Osteoblast (primary cell): ENCODE measurements around the gene MECP2. TPM values are rescaled to one million over a fixed set of nuclear protein-coding genes. Genes with fewer than 3 reads are reported as not detected.

Experiments
- DNase-seq: peaks from one replicate; pipeline ENCODE4 v3.0.0; 2011; ENCODE audit warnings: low spot score, mixed read lengths; ENCODE audit not compliant: insufficient read length; ENCODE audit errors: missing footprints
- H2AFZ ChIP-seq: 2 replicates; pipeline ENCODE4 v1.6.0; 2011; ENCODE audit warnings: mild to moderate bottlenecking, low read length
- H3K27ac ChIP-seq: 2 replicates; pipeline ENCODE4 v1.5.1; 2011; ENCODE audit warnings: mild to moderate bottlenecking, low read depth, low read length, moderate library complexity
- H3K27me3 ChIP-seq: 2 replicates; pipeline ENCODE4 v1.6.0; 2012; ENCODE audit warnings: mild to moderate bottlenecking, control low read depth, inconsistent platforms, low read length, moderate library complexity; ENCODE audit not compliant: insufficient read depth
- H3K36me3 ChIP-seq: 2 replicates; pipeline ENCODE4 v1.5.1; 2011; ENCODE audit warnings: mild to moderate bottlenecking, low read length, control low read depth, moderate library complexity; ENCODE audit not compliant: insufficient read depth
- H3K4me1 ChIP-seq: 2 replicates; pipeline ENCODE4 v1.5.1; 2011; ENCODE audit warnings: mild to moderate bottlenecking, low read length, control low read depth, moderate library complexity; ENCODE audit not compliant: insufficient read depth
- H3K4me2 ChIP-seq: 2 replicates; pipeline ENCODE4 v1.6.0; 2011; ENCODE audit warnings: mild to moderate bottlenecking, low read length; ENCODE audit not compliant: insufficient read depth
- H3K4me3 ChIP-seq: fragments of 200-600 bp; sonication (generic); 3 replicates; pipeline ENCODE4 v1.5.1; 2012; ENCODE audit warnings: mild to moderate bottlenecking, low read length, inconsistent platforms; ENCODE audit not compliant: insufficient read depth
- H3K79me2 ChIP-seq: 2 replicates; pipeline ENCODE4 v1.6.0; 2012; ENCODE audit warnings: mild to moderate bottlenecking, low read length, control low read depth, inconsistent platforms; ENCODE audit not compliant: insufficient read depth
- H3K9me3 ChIP-seq: 2 replicates; pipeline ENCODE4 v1.5.1; 2011; ENCODE audit warnings: low read depth, low read length, control low read depth
- H4K20me1 ChIP-seq: 2 replicates; pipeline ENCODE4 v1.6.0; 2012; ENCODE audit warnings: mild to moderate bottlenecking, low read length, control low read depth; ENCODE audit not compliant: insufficient read depth
- CTCF ChIP-seq: IDR thresholded peaks from 2 replicates; pipeline ENCODE4 v1.5.1; 2011; ENCODE audit warnings: mild to moderate bottlenecking, low read depth, low read length, moderate library complexity; ENCODE audit errors: extremely low read depth
- total RNA-seq: library from RNA; depleted of rRNA; stranded (reverse); fragments of >200 nt; gene quantifications from 2 replicates; pipeline ENCODE4 v1.2.3, GENCODE V29; 2012

MECP2 gene
- total RNA-seq, 1 donor: 31.1 TPM

- H3K4me1 ChIP-seq: peaks cover 50% of the 10 kb centered on the region
- no peak overlapping the region for H3K4me3 ChIP-seq
- no peak overlapping the region for H2AFZ ChIP-seq
- peaks cover 10% of the 10 kb centered on the region for H3K27me3 ChIP-seq
- H3K27ac ChIP-seq: peak overlapping the region; percentile 85
- no peak overlapping the region for H3K4me2 ChIP-seq
- H3K9me3 ChIP-seq: no peaks in the 10 kb centered on the region
- DNase-seq: no peak
- no peaks in the 10 kb centered on the region for H3K36me3 ChIP-seq
- TF ChIP-seq CTCF: no peak
- H3K79me2 ChIP-seq: peaks cover 44% of the 10 kb centered on the region
- H4K20me1 ChIP-seq: peaks cover 4% of the 10 kb centered on the region
Observed at GRCh38 chrX:154040863-154041262, 56.7 kb downstream of the MECP2 start.

- DNase-seq: no peak
- no peak overlapping the region for H2AFZ ChIP-seq
- H3K4me1 ChIP-seq: peaks cover 47% of the 10 kb centered on the region
- H4K20me1 ChIP-seq: peaks cover 4% of the 10 kb centered on the region
- peak overlapping the region; percentile 5 for H3K4me2 ChIP-seq
- peak overlapping the region; percentile 85 for H3K27ac ChIP-seq
- H3K36me3 ChIP-seq: no peaks in the 10 kb centered on the region
- peaks cover 10% of the 10 kb centered on the region for H3K27me3 ChIP-seq
- no peak overlapping the region for H3K4me3 ChIP-seq
- TF ChIP-seq CTCF: no peak
- no peaks in the 10 kb centered on the region for H3K9me3 ChIP-seq
- H3K79me2 ChIP-seq: peaks cover 48% of the 10 kb centered on the region
Observed at GRCh38 chrX:154040307-154040756, 57.2 kb downstream of the MECP2 start.

GRCh38 chrX:154039577-154039976 is 57.9 kb downstream of the MECP2 start:
- H3K79me2 ChIP-seq: peaks cover 48% of the 10 kb centered on the region
- peaks cover 10% of the 10 kb centered on the region for H3K27me3 ChIP-seq
- TF ChIP-seq CTCF: no peak
- peak overlapping the region; percentile 5 for H3K4me2 ChIP-seq
- H2AFZ ChIP-seq: no peak overlapping the region
- H3K4me1 ChIP-seq: peaks cover 47% of the 10 kb centered on the region
- no peaks in the 10 kb centered on the region for H3K9me3 ChIP-seq
- no peak for DNase-seq
- peaks cover 6% of the 10 kb centered on the region for H4K20me1 ChIP-seq
- peaks cover 4% of the 10 kb centered on the region for H3K36me3 ChIP-seq
- H3K27ac ChIP-seq: peak overlapping the region; percentile 85
- H3K4me3 ChIP-seq: no peak overlapping the region

GRCh38 chrX:154038656-154039055 is 58.9 kb downstream of the MECP2 start:
- H3K4me3 ChIP-seq: no peak overlapping the region
- peaks cover 15% of the 10 kb centered on the region for H4K20me1 ChIP-seq
- peaks cover 53% of the 10 kb centered on the region for H3K79me2 ChIP-seq
- H3K27me3 ChIP-seq: peaks cover 10% of the 10 kb centered on the region
- peaks cover 4% of the 10 kb centered on the region for H3K36me3 ChIP-seq
- DNase-seq: no peak
- no peaks in the 10 kb centered on the region for H3K9me3 ChIP-seq
- no peak overlapping the region for H3K4me2 ChIP-seq
- peaks cover 40% of the 10 kb centered on the region for H3K4me1 ChIP-seq
- H3K27ac ChIP-seq: peak overlapping the region; percentile 85
- TF ChIP-seq CTCF: no peak
- H2AFZ ChIP-seq: no peak overlapping the region
